Transverse colon (tissue), 3 donors: ENCODE data around the gene EIF1.

Experiments used
- CTCF ChIP-seq, 5 experiments: fragments of 200-600 bp in 3 of 5; fragments of 450-650 bp in 2 of 5; sonication (generic) in 3 of 5; IDR thresholded peaks; 1 replicate in 2 of 5; 2 replicates in 3 of 5; pipeline ENCODE4 v1.5.1; 2016 to 2017; ENCODE audit warnings: antibody characterized with exemption in 5 of 5, inconsistent platforms in 3 of 5, mild to moderate bottlenecking in 2 of 5, moderate library complexity in 1 of 5
- POLR2A ChIP-seq: fragments of 450-650 bp; IDR thresholded peaks from one replicate; pipeline ENCODE4 v1.6.1; 2016; ENCODE audit warnings: antibody characterized with exemption, mild to moderate bottlenecking, moderate library complexity

GRCh38 chr17:41667280-41668041, 21.2 kb upstream of the EIF1 start:
- TF ChIP-seq POLR2A (no peak), CTCF (IDR thresholded peaks at IDR 0.05) (peak in 1 of 5 experiments; percentile 3)
